ENCODE results near the gene CXCL13. TPM values are rescaled to one million over a fixed set of nuclear protein-coding genes. Genes with fewer than 3 reads are reported as not detected.
A peak's percentile ranks its signal among the peaks of the same experiment; 100 is the strongest.
"Not testable (repeated sequence)": the region's sequence is repeated elsewhere in the genome, so short reads cannot be mapped to it uniquely, and the experiment has no call there.

Gene CXCL13
- total RNA-seq, 1 donor from 2014 or later: not detected

DNA sequence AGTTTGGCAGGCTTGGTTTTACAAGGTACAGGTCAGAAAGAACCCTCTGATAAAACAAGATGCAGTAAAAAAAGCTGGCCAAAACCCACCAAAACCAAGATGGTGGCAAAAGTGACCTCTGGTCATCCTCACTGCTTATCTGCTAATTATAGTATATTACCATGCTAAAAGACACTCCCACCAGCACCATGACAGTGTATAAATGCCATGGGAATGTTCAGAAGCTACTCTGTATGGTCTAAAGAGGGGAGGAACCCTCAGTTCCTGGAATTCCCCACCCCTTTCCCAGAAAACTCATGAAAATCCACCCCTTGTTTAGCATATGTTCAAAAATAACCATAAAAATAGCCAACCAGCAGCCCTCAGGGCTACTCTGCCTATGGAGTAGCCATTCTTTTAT lies 38.1 kb upstream of the CXCL13 start:
- peaks cover 4% of the 10 kb centered on the region for H3K36me3 Mint-ChIP-seq (ENCODE audit: unreplicated experiment)
- H3K4me1 Mint-ChIP-seq (ENCODE audit: low read depth, unreplicated experiment): no peaks in the 10 kb centered on the region
- H3K4me3 Mint-ChIP-seq (ENCODE audit: unreplicated experiment): no peak overlapping the region
- H3K9me3 Mint-ChIP-seq (ENCODE audit: unreplicated experiment): peaks cover 6% of the 10 kb centered on the region
- TF ChIP-seq, protein P1, sequence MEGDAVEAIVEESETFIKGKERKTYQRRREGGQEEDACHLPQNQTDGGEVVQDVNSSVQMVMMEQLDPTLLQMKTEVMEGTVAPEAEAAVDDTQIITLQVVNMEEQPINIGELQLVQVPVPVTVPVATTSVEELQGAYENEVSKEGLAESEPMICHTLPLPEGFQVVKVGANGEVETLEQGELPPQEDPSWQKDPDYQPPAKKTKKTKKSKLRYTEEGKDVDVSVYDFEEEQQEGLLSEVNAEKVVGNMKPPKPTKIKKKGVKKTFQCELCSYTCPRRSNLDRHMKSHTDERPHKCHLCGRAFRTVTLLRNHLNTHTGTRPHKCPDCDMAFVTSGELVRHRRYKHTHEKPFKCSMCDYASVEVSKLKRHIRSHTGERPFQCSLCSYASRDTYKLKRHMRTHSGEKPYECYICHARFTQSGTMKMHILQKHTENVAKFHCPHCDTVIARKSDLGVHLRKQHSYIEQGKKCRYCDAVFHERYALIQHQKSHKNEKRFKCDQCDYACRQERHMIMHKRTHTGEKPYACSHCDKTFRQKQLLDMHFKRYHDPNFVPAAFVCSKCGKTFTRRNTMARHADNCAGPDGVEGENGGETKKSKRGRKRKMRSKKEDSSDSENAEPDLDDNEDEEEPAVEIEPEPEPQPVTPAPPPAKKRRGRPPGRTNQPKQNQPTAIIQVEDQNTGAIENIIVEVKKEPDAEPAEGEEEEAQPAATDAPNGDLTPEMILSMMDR (IDR thresholded peaks at IDR 0.05; ENCODE audit: partially characterized antibody, unreplicated experiment): no peak
- H3K27me3 Mint-ChIP-seq (ENCODE audit: unreplicated experiment): no peaks in the 10 kb centered on the region
- no peak overlapping the region for H3K27ac Mint-ChIP-seq (ENCODE audit: unreplicated experiment)
- DNase-seq: no peak

DNA sequence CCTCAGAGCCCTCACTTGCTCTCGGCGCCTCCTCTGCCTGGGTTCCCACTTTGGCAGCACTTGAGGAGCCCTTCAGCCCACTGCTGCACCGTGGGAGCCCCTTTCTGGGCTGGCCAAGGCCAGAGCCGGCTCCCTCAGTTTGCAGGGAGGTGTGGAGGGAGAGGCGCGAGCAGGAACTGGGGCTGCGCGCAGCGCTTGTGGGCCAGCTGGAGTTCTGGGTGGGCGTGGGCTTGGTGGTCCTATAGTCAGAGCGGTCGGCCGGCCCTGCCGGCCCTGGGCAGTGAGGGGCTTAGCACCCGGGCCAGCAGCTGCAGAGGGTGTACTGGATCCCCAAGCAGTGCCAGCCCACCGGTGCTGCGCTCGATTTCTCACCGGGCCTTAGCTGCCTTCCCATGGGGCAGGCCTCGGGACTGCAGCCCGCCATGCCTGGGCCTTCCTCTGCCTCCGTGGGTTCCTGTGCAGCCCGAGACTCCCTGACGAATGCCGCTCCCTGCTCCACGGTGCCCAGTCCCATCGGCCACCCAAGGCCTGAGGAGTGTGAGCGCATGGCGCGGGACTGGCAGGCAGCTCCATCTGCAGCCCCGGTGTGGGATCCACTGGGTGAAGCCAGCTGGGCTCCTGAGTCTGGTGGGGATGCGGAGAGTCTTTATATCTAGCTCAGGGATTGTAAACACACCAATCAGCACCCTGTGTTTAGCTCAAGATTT lies 35.0 kb upstream of the CXCL13 start:
- not testable (repeated sequence) for H3K9me3 Mint-ChIP-seq (ENCODE audit: unreplicated experiment); DNase-seq; H3K27ac Mint-ChIP-seq (ENCODE audit: unreplicated experiment); H3K4me3 Mint-ChIP-seq (ENCODE audit: unreplicated experiment); H3K4me1 Mint-ChIP-seq (ENCODE audit: low read depth, unreplicated experiment); H3K36me3 Mint-ChIP-seq (ENCODE audit: unreplicated experiment); H3K27me3 Mint-ChIP-seq (ENCODE audit: unreplicated experiment)

GRCh38 chr4:77576351-77576750 lies 29.3 kb upstream of the CXCL13 start:
- Mint-ChIP-seq H3K4me3 (ENCODE audit: unreplicated experiment) (no peak overlapping the region), H3K27ac (ENCODE audit: unreplicated experiment) (no peak overlapping the region), H3K4me1 (ENCODE audit: low read depth, unreplicated experiment) (no peaks in the 10 kb centered on the region), H3K9me3 (ENCODE audit: unreplicated experiment) (no peaks in the 10 kb centered on the region), H3K27me3 (ENCODE audit: unreplicated experiment) (no peaks in the 10 kb centered on the region), H3K36me3 (ENCODE audit: unreplicated experiment) (peaks cover 5% of the 10 kb centered on the region)
- TF ChIP-seq, protein P1 (IDR thresholded peaks at IDR 0.05; ENCODE audit: partially characterized antibody, unreplicated experiment): no peak
- no peak for DNase-seq

DNA sequence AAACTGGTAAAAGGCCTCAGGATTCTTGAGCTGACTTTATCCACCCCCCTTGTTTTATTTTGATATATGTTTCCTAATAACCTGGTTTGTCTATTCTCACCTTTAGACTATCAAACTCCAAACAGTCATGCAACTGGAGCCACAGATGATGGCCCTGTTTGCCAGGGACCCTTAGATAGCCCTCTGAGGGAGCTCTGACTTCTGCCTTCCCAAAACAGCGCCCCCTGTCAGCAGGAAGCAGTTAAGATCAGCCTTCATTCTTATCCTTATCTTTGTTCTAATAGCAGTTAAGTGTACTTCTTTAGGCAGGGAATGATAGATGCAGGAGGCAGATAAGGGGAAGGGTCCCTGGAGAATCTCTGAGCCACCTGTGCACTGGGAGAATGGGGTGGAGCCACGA lies 27.5 kb upstream of the CXCL13 start:
- Mint-ChIP-seq H3K9me3 (ENCODE audit: unreplicated experiment) (no peaks in the 10 kb centered on the region), H3K36me3 (ENCODE audit: unreplicated experiment) (peaks cover 5% of the 10 kb centered on the region), H3K4me1 (ENCODE audit: low read depth, unreplicated experiment) (no peaks in the 10 kb centered on the region), H3K27ac (ENCODE audit: unreplicated experiment) (no peak overlapping the region), H3K27me3 (ENCODE audit: unreplicated experiment) (no peaks in the 10 kb centered on the region), H3K4me3 (ENCODE audit: unreplicated experiment) (no peak overlapping the region)
- no peak for DNase-seq
- TF ChIP-seq, protein P1 (IDR thresholded peaks at IDR 0.05; ENCODE audit: partially characterized antibody, unreplicated experiment): peak; percentile 21

- Mint-ChIP-seq H3K36me3 (ENCODE audit: unreplicated experiment) (peaks cover 5% of the 10 kb centered on the region), H3K9me3 (ENCODE audit: unreplicated experiment) (no peaks in the 10 kb centered on the region), H3K27ac (ENCODE audit: unreplicated experiment) (no peak overlapping the region), H3K27me3 (ENCODE audit: unreplicated experiment) (no peaks in the 10 kb centered on the region), H3K4me1 (ENCODE audit: low read depth, unreplicated experiment) (no peaks in the 10 kb centered on the region), H3K4me3 (ENCODE audit: unreplicated experiment) (no peak overlapping the region)
- TF ChIP-seq, protein P1 (IDR thresholded peaks at IDR 0.05; ENCODE audit: partially characterized antibody, unreplicated experiment): no peak
- DNase-seq: no peak
These were observed 26.1 kb upstream of the CXCL13 start for GRCh38 chr4:77579406-77580076.
